Measurements from ENCODE around the gene DPYSL3. TPM values are rescaled to one million over a fixed set of nuclear protein-coding genes. Genes with fewer than 3 reads are reported as not detected.

The DPYSL3 gene
- total RNA-seq, 1 donor from 2014 or later, result 109 TPM

DNA sequence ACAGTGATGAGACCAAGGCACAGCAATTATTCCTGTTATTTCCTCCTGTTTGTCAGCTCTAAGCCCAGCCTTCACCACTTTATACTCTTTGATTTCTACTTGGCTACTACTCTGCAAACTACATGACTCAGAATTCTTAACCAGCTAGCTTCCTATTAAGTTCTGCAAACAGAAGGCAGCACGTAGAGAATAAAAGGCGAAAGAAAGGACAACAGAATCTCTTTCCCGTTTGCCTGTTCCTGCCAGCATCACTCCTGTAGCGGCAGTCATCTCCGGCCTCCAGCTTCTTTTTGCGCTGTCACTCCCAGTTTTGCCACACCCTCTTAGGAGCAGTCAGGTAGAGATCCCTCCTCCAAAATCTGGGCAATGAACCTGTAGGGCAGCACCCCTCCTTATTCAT, 29.9 kb downstream of the DPYSL3 start:
- Histone ChIP-seq H3K4me1 (ENCODE audit: control insufficient read depth in 3 of 3, insufficient read depth in 3 of 3, low read length in 3 of 3) (peaks cover 0 to 15% (median 0%) of the 10 kb centered on the region in 3 donors), H3K9me3 (ENCODE audit: control insufficient read depth in 3 of 3, low read length in 3 of 3) (no peaks in the 10 kb centered on the region), H3K36me3 (ENCODE audit: control insufficient read depth in 3 of 3, insufficient read depth in 3 of 3, low read length in 3 of 3) (no peaks in the 10 kb centered on the region), H3K9ac (ENCODE audit: low read depth in 1 of 3, low read length in 3 of 3) (no peak overlapping the region), H3K27ac (ENCODE audit: low read depth, low read length) (peak overlapping the region; percentile 39), H3K4me3 (ENCODE audit: low read length in 3 of 3) (no peak overlapping the region), H3K27me3 (ENCODE audit: control insufficient read depth in 3 of 3, insufficient read depth in 3 of 3, low read length in 3 of 3) (no peaks in the 10 kb centered on the region)

DNA sequence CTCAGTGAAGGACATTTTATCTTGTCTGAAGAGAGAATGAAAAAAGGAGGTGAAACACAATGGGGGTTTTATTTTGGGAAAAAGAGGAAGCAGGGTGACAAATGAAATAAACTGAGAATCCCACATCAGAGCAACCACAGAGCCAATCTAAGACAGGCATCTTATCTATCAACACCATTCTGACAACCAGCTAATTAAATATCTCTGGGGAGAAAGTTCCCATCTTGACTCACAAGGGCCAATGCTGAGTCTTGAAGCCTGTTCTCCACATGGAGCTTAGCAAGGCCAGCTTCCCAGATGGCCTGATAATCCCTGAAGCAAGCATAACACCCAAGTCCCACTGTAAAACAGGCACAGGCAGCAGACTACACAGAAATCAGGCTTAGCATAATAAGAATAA, 30.4 kb downstream of the DPYSL3 start:
- Histone ChIP-seq H3K9ac (ENCODE audit: low read depth in 1 of 3, low read length in 3 of 3) (no peak overlapping the region), H3K36me3 (ENCODE audit: control insufficient read depth in 3 of 3, insufficient read depth in 3 of 3, low read length in 3 of 3) (no peaks in the 10 kb centered on the region), H3K4me3 (ENCODE audit: low read length in 3 of 3) (no peak overlapping the region), H3K4me1 (ENCODE audit: control insufficient read depth in 3 of 3, insufficient read depth in 3 of 3, low read length in 3 of 3) (peaks cover 0 to 15% (median 0%) of the 10 kb centered on the region in 3 donors), H3K27me3 (ENCODE audit: control insufficient read depth in 3 of 3, insufficient read depth in 3 of 3, low read length in 3 of 3) (no peaks in the 10 kb centered on the region), H3K9me3 (ENCODE audit: control insufficient read depth in 3 of 3, low read length in 3 of 3) (no peaks in the 10 kb centered on the region), H3K27ac (ENCODE audit: low read depth, low read length) (peak overlapping the region; percentile 39)

DNA sequence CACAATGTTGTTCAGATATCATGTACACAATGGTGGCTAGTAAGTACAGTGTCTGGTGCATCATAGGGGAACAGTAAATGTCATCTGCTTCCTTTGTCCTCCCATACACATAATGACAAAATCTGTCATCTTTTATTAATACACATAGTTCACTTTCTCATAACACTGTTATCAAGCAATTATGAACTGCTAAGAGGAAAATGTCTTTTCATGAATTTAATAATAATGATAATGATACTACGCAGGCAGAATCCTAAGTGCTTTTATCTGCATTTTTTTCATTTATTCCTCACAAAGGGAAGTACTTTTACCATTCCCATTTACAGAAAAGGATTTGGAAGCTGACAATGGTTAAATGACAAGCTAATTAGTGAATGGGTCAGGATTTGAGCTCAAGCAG, 35.7 kb downstream of the DPYSL3 start:
- no peak overlapping the region for H3K27ac ChIP-seq (ENCODE audit: low read depth, low read length)
- no peaks in the 10 kb centered on the region for H3K27me3 ChIP-seq (ENCODE audit: control insufficient read depth in 3 of 3, insufficient read depth in 3 of 3, low read length in 3 of 3)
- no peaks in the 10 kb centered on the region for H3K9me3 ChIP-seq (ENCODE audit: control insufficient read depth in 3 of 3, low read length in 3 of 3)
- H3K36me3 ChIP-seq (ENCODE audit: control insufficient read depth in 3 of 3, insufficient read depth in 3 of 3, low read length in 3 of 3), result no peaks in the 10 kb centered on the region
- no peak overlapping the region for H3K9ac ChIP-seq (ENCODE audit: low read depth in 1 of 3, low read length in 3 of 3)
- H3K4me1 ChIP-seq (ENCODE audit: control insufficient read depth in 3 of 3, insufficient read depth in 3 of 3, low read length in 3 of 3), result peaks cover 0 to 4% (median 0%) of the 10 kb centered on the region in 3 donors
- no peak overlapping the region for H3K4me3 ChIP-seq (ENCODE audit: low read length in 3 of 3)

DNA sequence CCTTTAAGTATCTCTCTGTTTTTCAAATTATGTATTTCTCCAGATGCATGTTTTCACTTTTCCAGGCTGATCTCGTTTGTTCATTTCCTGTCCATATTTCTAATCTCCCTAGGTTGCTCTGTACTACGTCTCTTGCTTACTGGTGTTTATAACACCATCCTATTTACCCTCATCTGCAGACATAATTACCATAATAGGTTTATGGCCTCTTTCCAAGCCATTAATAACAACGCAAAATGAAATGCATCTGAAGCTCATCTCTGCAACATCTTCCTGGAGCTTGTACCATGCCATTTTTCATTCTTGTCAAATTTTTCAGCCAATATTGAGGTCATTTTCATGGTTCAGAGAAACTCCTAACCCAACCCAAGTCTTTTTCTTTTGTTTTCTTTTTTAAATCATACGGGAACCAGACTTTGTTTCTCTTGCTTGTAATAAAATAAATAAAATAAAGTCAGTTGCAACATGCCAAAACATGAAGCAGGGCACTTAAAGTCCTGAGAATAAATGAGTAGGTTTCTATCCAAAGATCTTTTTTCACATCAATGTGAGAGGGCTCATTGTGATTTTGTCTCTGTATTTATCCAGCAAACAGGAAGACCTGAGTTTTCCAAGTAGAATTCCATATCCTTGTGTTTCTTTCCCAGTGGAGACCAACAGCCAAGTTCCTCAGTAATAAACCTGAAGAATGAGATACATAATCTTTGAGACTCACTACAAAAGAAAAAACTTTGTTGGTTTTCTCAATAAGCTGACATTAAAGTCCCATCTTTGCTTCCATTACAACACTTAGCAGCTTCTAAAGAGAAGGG, 37.0 kb downstream of the DPYSL3 start:
- H3K9me3 ChIP-seq (ENCODE audit: control insufficient read depth in 3 of 3, low read length in 3 of 3), result no peaks in the 10 kb centered on the region
- H3K4me1 ChIP-seq (ENCODE audit: control insufficient read depth in 3 of 3, insufficient read depth in 3 of 3, low read length in 3 of 3), result peaks cover 0 to 4% (median 0%) of the 10 kb centered on the region in 3 donors
- H3K27me3 ChIP-seq (ENCODE audit: control insufficient read depth in 3 of 3, insufficient read depth in 3 of 3, low read length in 3 of 3), result no peaks in the 10 kb centered on the region
- H3K36me3 ChIP-seq (ENCODE audit: control insufficient read depth in 3 of 3, insufficient read depth in 3 of 3, low read length in 3 of 3), result no peaks in the 10 kb centered on the region
- no peak overlapping the region for H3K4me3 ChIP-seq (ENCODE audit: low read length in 3 of 3)
- peak overlapping the region; percentile 10 for H3K27ac ChIP-seq (ENCODE audit: low read depth, low read length)
- no peak overlapping the region for H3K9ac ChIP-seq (ENCODE audit: low read depth in 1 of 3, low read length in 3 of 3)

DNA sequence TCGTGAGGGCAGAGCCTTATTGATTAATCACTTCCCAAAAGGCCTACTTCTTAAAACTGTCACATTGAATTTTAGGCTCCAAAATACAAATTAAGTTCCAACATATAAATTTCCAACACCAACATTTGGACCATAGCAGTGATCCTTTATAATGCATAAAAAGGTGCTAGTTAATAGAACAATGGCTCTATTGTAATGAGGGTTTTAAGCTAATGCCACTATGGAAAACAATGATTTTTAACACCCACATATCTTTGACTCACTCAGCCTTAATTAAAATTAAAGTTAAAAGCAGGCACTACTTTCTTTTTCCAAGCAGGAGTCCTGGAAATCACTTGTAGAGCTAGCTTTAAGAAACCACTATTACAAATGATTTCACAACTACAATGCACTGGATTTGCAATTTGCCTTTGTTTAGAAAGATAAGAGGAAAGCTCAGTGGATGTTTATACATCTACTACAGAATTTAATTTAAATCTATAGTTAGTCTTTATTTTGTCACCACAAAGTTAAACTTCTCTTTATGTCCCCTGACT, 41.8 kb downstream of the DPYSL3 start:
- Histone ChIP-seq H3K27ac (ENCODE audit: low read depth, low read length) (no peak overlapping the region), H3K4me1 (ENCODE audit: control insufficient read depth in 3 of 3, insufficient read depth in 3 of 3, low read length in 3 of 3) (peaks cover 0 to 4% (median 0%) of the 10 kb centered on the region in 3 donors)

DNA sequence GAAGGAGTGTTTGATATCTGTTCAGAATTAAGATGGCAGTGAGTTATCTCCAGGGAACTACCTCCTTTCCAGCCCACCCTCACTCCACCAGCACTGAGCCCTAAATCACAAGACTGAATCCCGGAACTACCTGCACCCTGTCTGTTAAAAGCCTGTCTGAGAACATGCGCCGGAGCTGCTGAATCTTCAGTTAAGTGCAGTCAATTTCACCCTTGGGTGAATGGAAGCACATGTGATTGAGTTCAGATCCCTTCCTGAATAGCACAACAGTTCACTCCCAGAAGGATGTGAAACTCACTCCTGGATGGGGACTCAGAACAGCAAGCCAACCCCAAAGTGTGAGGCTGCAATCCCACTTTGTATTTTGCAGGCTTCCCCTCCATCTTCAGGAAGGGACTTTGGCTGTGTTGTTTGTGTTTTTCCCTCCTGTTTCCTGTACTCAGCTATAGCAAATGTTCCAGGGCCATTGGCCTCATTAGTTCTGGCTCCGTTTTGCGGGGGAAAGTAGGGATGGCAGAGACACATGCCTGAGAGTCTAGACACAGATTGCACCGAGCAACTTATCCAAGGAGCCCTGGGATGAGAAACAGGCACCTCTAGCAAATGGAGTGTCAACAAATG, 43.4 kb downstream of the DPYSL3 start:
- Histone ChIP-seq H3K36me3 (ENCODE audit: control insufficient read depth in 3 of 3, insufficient read depth in 3 of 3, low read length in 3 of 3) (no peaks in the 10 kb centered on the region), H3K9ac (ENCODE audit: low read depth in 1 of 3, low read length in 3 of 3) (no peak overlapping the region), H3K27ac (ENCODE audit: low read depth, low read length) (peak overlapping the region; percentile 13), H3K4me1 (ENCODE audit: control insufficient read depth in 3 of 3, insufficient read depth in 3 of 3, low read length in 3 of 3) (no peaks in the 10 kb centered on the region), H3K9me3 (ENCODE audit: control insufficient read depth in 3 of 3, low read length in 3 of 3) (no peaks in the 10 kb centered on the region), H3K27me3 (ENCODE audit: control insufficient read depth in 3 of 3, insufficient read depth in 3 of 3, low read length in 3 of 3) (no peaks in the 10 kb centered on the region), H3K4me3 (ENCODE audit: low read length in 3 of 3) (no peak overlapping the region)

More for the DNA sequence above, 41.8 kb downstream of the DPYSL3 start:
- H3K9ac ChIP-seq (ENCODE audit: low read depth in 1 of 3, low read length in 3 of 3), result no peak overlapping the region
- no peaks in the 10 kb centered on the region for H3K27me3 ChIP-seq (ENCODE audit: control insufficient read depth in 3 of 3, insufficient read depth in 3 of 3, low read length in 3 of 3)
- no peaks in the 10 kb centered on the region for H3K9me3 ChIP-seq (ENCODE audit: control insufficient read depth in 3 of 3, low read length in 3 of 3)
- no peaks in the 10 kb centered on the region for H3K36me3 ChIP-seq (ENCODE audit: control insufficient read depth in 3 of 3, insufficient read depth in 3 of 3, low read length in 3 of 3)
- H3K4me3 ChIP-seq (ENCODE audit: low read length in 3 of 3), result no peak overlapping the region

DNA sequence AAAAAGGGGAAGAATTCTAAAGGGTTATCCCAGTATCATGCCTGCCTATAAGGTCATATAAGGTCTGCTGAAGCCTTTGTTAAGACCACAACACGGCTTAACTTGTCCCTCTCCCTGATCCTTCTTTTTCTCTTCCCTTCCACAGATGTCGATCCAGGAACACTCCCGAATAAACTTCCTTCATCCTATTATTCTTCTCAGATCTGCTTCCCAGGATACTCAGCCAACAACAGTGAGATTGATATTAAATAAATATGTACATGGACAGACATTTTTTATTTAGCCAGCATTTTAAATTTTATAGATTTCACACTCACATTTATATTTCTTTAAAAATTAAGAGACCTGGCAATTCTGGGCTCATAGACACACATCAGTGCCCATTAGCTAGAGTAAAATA, 44.1 kb downstream of the DPYSL3 start:
- H3K4me3 ChIP-seq (ENCODE audit: low read length in 3 of 3), result no peak overlapping the region
- no peaks in the 10 kb centered on the region for H3K9me3 ChIP-seq (ENCODE audit: control insufficient read depth in 3 of 3, low read length in 3 of 3)
- H3K36me3 ChIP-seq (ENCODE audit: control insufficient read depth in 3 of 3, insufficient read depth in 3 of 3, low read length in 3 of 3), result no peaks in the 10 kb centered on the region
- no peak overlapping the region for H3K9ac ChIP-seq (ENCODE audit: low read depth in 1 of 3, low read length in 3 of 3)
- no peaks in the 10 kb centered on the region for H3K27me3 ChIP-seq (ENCODE audit: control insufficient read depth in 3 of 3, insufficient read depth in 3 of 3, low read length in 3 of 3)
- H3K4me1 ChIP-seq (ENCODE audit: control insufficient read depth in 3 of 3, insufficient read depth in 3 of 3, low read length in 3 of 3), result no peaks in the 10 kb centered on the region
- H3K27ac ChIP-seq (ENCODE audit: low read depth, low read length), result no peak overlapping the region

DNA sequence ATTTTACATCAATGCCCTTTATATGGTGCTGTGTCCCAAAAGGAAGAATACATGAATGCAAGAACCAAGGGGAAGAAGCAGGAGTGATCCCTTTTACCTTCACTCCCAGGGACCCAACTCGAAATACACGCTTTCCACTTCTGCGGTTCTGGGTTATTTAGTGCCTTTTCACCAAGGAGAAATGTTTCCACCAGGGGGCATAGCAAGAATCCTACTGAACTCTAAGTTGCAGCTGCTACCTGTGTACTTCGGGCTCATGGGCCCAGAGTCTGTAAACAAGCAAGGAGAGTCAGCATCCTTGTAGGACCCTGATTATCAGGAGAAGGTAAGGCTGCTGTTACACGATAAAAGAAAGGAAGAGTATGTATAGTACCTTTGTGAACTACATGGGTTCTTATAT, 45.7 kb downstream of the DPYSL3 start:
- Histone ChIP-seq H3K27ac (ENCODE audit: low read depth, low read length) (no peak overlapping the region), H3K9ac (ENCODE audit: low read depth in 1 of 3, low read length in 3 of 3) (no peak overlapping the region), H3K4me3 (ENCODE audit: low read length in 3 of 3) (no peak overlapping the region), H3K4me1 (ENCODE audit: control insufficient read depth in 3 of 3, insufficient read depth in 3 of 3, low read length in 3 of 3) (peaks cover 0 to 5% (median 4%) of the 10 kb centered on the region in 3 donors), H3K9me3 (ENCODE audit: control insufficient read depth in 3 of 3, low read length in 3 of 3) (peaks cover 0 to 2% (median 0%) of the 10 kb centered on the region in 3 donors), H3K27me3 (ENCODE audit: control insufficient read depth in 3 of 3, insufficient read depth in 3 of 3, low read length in 3 of 3) (no peaks in the 10 kb centered on the region), H3K36me3 (ENCODE audit: control insufficient read depth in 3 of 3, insufficient read depth in 3 of 3, low read length in 3 of 3) (no peaks in the 10 kb centered on the region)

DNA sequence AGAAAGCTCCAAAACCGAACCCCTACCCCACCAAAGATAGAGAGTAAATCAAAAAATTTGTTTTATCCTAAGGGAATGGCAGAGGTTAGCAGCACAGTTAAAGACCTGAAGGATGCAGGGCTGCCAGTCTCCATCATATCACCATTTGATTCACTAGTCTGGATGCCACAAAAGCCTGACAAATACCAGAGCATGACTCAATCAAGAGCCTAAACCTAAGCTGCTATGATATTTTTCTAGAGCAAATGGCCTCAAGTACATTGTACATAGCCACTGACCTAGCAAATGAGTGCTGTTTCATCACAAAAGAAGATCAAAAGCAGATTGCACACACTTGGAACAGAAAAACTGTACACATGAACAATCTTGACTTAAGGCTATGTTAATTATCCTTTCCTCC, 48.0 kb downstream of the DPYSL3 start:
- Histone ChIP-seq H3K27ac (ENCODE audit: low read depth, low read length) (no peak overlapping the region), H3K36me3 (ENCODE audit: control insufficient read depth in 3 of 3, insufficient read depth in 3 of 3, low read length in 3 of 3) (no peaks in the 10 kb centered on the region), H3K4me3 (ENCODE audit: low read length in 3 of 3) (no peak overlapping the region), H3K4me1 (ENCODE audit: control insufficient read depth in 3 of 3, insufficient read depth in 3 of 3, low read length in 3 of 3) (peaks cover 6 to 12% (median 11%) of the 10 kb centered on the region in 3 donors), H3K9ac (ENCODE audit: low read depth in 1 of 3, low read length in 3 of 3) (no peak overlapping the region), H3K27me3 (ENCODE audit: control insufficient read depth in 3 of 3, insufficient read depth in 3 of 3, low read length in 3 of 3) (no peaks in the 10 kb centered on the region), H3K9me3 (ENCODE audit: control insufficient read depth in 3 of 3, low read length in 3 of 3) (peaks cover 0 to 2% (median 0%) of the 10 kb centered on the region in 3 donors)

DNA sequence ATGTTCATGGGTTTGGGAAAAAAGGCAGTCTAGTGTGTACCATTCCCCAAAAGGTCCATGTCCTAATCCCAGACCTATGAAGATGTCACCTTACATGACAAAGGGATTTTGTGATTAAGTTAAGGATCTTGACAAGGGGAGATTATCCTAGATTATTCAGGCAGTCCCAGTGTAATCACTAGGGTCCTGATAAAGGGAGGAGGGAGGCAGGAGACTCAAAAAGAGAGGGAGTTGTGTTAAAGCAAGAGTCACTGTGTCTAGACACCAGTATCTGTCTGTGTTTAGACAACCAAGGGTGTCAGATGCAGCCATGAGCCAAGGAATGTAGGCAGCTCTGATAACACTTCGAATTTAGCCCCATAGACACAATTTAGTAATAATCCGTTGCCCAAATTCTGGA, 49.5 kb downstream of the DPYSL3 start:
- no peak overlapping the region for H3K4me3 ChIP-seq (ENCODE audit: low read length in 3 of 3)
- no peaks in the 10 kb centered on the region for H3K27me3 ChIP-seq (ENCODE audit: control insufficient read depth in 3 of 3, insufficient read depth in 3 of 3, low read length in 3 of 3)
- H3K4me1 ChIP-seq (ENCODE audit: control insufficient read depth in 3 of 3, insufficient read depth in 3 of 3, low read length in 3 of 3), result peaks cover 13 to 21% (median 18%) of the 10 kb centered on the region in 3 donors
- no peaks in the 10 kb centered on the region for H3K36me3 ChIP-seq (ENCODE audit: control insufficient read depth in 3 of 3, insufficient read depth in 3 of 3, low read length in 3 of 3)
- H3K9ac ChIP-seq (ENCODE audit: low read depth in 1 of 3, low read length in 3 of 3), result no peak overlapping the region
- H3K9me3 ChIP-seq (ENCODE audit: control insufficient read depth in 3 of 3, low read length in 3 of 3), result peaks cover 0 to 2% (median 0%) of the 10 kb centered on the region in 3 donors
- peak overlapping the region; percentile 86 for H3K27ac ChIP-seq (ENCODE audit: low read depth, low read length)

All from skeletal muscle tissue (tissue), 4 donors.